IMR-90 (cell line): ENCODE results near the gene HDAC9. TPM values are rescaled to one million over a fixed set of nuclear protein-coding genes. Genes with fewer than 3 reads are reported as not detected.

ENCODE experiments used
- ATAC-seq: fragments of 200-7000 bp; cut with Tn5 transposase; 2 replicates; pipeline ENCODE4 v1.9.1; 2020; ENCODE audit warnings: low read depth, mild to moderate bottlenecking, moderate library complexity
- BruUV-seq: library from RNA; stranded (reverse); fragments of 400-500 nt; replicated peaks from 2 replicates; lab custom pipeline; 2021; lab: Mats Ljungman, UMichigan
- CTCF ChIA-PET: fragments of 300-600 bp; formaldehyde crosslinking; extraction: SDS; loops from one replicate; lab custom pipeline; 2021; ENCODE audit warnings: antibody characterized with exemption; lab: Yijun Ruan, JAX
- POLR2A ChIA-PET: fragments of 300-600 bp; sonication (Branson Sonifier 250); formaldehyde crosslinking; loops from one replicate; lab custom pipeline; 2022; ENCODE audit warnings: antibody characterized with exemption; ENCODE audit not compliant: unreplicated experiment; lab: Charles Lee
- DNase-seq: peaks from one replicate; pipeline ENCODE4 v3.0.0; 2013
- H2AFZ ChIP-seq: replicated peaks from 2 replicates; pipeline ENCODE3; 2013; ENCODE audit warnings: low read length, mild to moderate bottlenecking; ENCODE audit not compliant: poor library complexity
- H2AK5ac ChIP-seq: 2 replicates; pipeline ENCODE4 v1.6.1; 2013; ENCODE audit warnings: low read depth, low read length, inconsistent platforms
- H2AK9ac ChIP-seq: replicated peaks from 2 replicates; pipeline ENCODE3; 2013; ENCODE audit warnings: mild to moderate bottlenecking, low read depth, low read length, moderate library complexity; ENCODE audit not compliant: poor library complexity
- H2BK120ac ChIP-seq: 2 replicates; pipeline ENCODE4 v1.6.1; 2013; ENCODE audit warnings: low read depth, low read length, inconsistent platforms
- H2BK15ac ChIP-seq: 3 replicates; pipeline ENCODE4 v1.6.1; 2013; ENCODE audit warnings: low read depth, low read length, inconsistent platforms
- H2BK20ac ChIP-seq: 2 replicates; pipeline ENCODE4 v1.6.1; 2013; ENCODE audit warnings: low read depth, mild to moderate bottlenecking, inconsistent platforms, low read length, moderate library complexity
- H2BK5ac ChIP-seq: 2 replicates; pipeline ENCODE4 v1.6.1; 2013; ENCODE audit warnings: mild to moderate bottlenecking, low read depth, low read length, inconsistent platforms; ENCODE audit not compliant: poor library complexity, severe bottlenecking
- H3K14ac ChIP-seq: replicated peaks from 2 replicates; pipeline ENCODE4 v1.6.1; 2013; ENCODE audit warnings: low read depth, low read length, inconsistent platforms
- H3K18ac ChIP-seq: 2 replicates; pipeline ENCODE4 v1.6.1; 2013; ENCODE audit warnings: low read depth, low read length, control low read depth
- H3K23ac ChIP-seq: 2 replicates; pipeline ENCODE4 v1.6.1; 2013; ENCODE audit warnings: low read depth, low read length, inconsistent platforms
- H3K27ac ChIP-seq: 2 replicates; pipeline ENCODE4 v1.5.1; 2013; ENCODE audit warnings: mild to moderate bottlenecking, control low read depth, low read length; ENCODE audit not compliant: insufficient read depth
- H3K27me3 ChIP-seq: 2 replicates; pipeline ENCODE4 v1.6.1; 2013; ENCODE audit warnings: low read length; ENCODE audit not compliant: control insufficient read depth, insufficient read depth
- H3K36me3 ChIP-seq: 2 replicates; pipeline ENCODE4 v1.6.1; 2013; ENCODE audit warnings: low read length, mixed read lengths; ENCODE audit not compliant: control insufficient read depth, insufficient read depth
- H3K4ac ChIP-seq: 2 replicates; pipeline ENCODE4 v1.6.1; 2013; ENCODE audit warnings: low read depth, low read length, inconsistent platforms
- H3K4me1 ChIP-seq: 2 replicates; pipeline ENCODE4 v1.6.1; 2013; ENCODE audit warnings: low read length, mixed read lengths; ENCODE audit not compliant: control insufficient read depth, insufficient read depth
- H3K4me2 ChIP-seq: 2 replicates; pipeline ENCODE4 v1.6.1; 2013; ENCODE audit warnings: low read depth, mild to moderate bottlenecking, control low read depth, low read length, moderate library complexity
- H3K4me3 ChIP-seq: 2 replicates; pipeline ENCODE4 v1.5.1; 2013; ENCODE audit warnings: low read depth, mild to moderate bottlenecking, control low read depth, low read length, moderate library complexity; ENCODE audit not compliant: insufficient read depth
- H3K56ac ChIP-seq: 2 replicates; pipeline ENCODE4 v1.6.1; 2013; ENCODE audit warnings: low read length, inconsistent platforms; ENCODE audit not compliant: insufficient read depth; ENCODE audit errors: extremely low read depth
- H3K79me1 ChIP-seq, 2 experiments: 2 replicates each; pipeline ENCODE4 v1.6.1; 2013; ENCODE audit warnings: low read length in 2 of 2, inconsistent platforms in 1 of 2, low read depth in 1 of 2
- H3K9ac ChIP-seq: 2 replicates; pipeline ENCODE4 v1.6.1; 2013; ENCODE audit warnings: low read depth, low read length, control low read depth
- H3K9me1 ChIP-seq: 2 replicates; pipeline ENCODE4 v1.6.1; 2013; ENCODE audit warnings: low read length, inconsistent platforms; ENCODE audit not compliant: insufficient read depth
- H3K9me3 ChIP-seq: 2 replicates; pipeline ENCODE4 v1.6.1; 2013; ENCODE audit warnings: low read length; ENCODE audit not compliant: control insufficient read depth, insufficient read depth
- H4K20me1 ChIP-seq: 2 replicates; pipeline ENCODE4 v1.6.1; 2013; ENCODE audit warnings: low read length, inconsistent platforms; ENCODE audit not compliant: insufficient read depth
- H4K5ac ChIP-seq: 2 replicates; pipeline ENCODE4 v1.6.1; 2013; ENCODE audit warnings: mild to moderate bottlenecking, low read depth, low read length, control low read depth
- H4K8ac ChIP-seq, 2 experiments: 2 replicates each; pipeline ENCODE4 v1.6.1; 2013; ENCODE audit warnings: low read depth in 2 of 2, low read length in 2 of 2, control low read depth in 1 of 2, inconsistent platforms in 1 of 2
- H4K91ac ChIP-seq: 2 replicates; pipeline ENCODE4 v1.6.1; 2013; ENCODE audit warnings: low read depth, low read length, inconsistent platforms; ENCODE audit not compliant: insufficient read depth
- MXI1 ChIP-seq: IDR thresholded peaks from 2 replicates; pipeline ENCODE4 v1.6.1; 2012; ENCODE audit warnings: low read depth, mild to moderate bottlenecking, low read length, moderate library complexity, borderline replicate concordance
- RFX5 ChIP-seq: IDR thresholded peaks from 2 replicates; pipeline ENCODE4 v1.8.0; 2012; ENCODE audit warnings: low read depth, mild to moderate bottlenecking, low read length, moderate library complexity
- SMC3 ChIP-seq: fragments of 150-350 bp; IDR thresholded peaks from 2 replicates; pipeline ENCODE4 v1.6.1; 2016; ENCODE audit warnings: low read depth, mild to moderate bottlenecking, antibody characterized with exemption, low read length, moderate library complexity
- WGBS, 2 experiments: methylation state at CpG; one replicate each; pipeline versions ENCODE4 v1.1.5 to v1.1.7; 2013; ENCODE audit warnings: missing lambda C conversion rate in 2 of 2; ENCODE audit not compliant: insufficient read length in 1 of 2; ENCODE audit errors: extremely low coverage in 2 of 2; 5-methylcytosine and 5-hydroxymethylcytosine counted together
- dilution Hi-C: fragments of 300-500 bp; cut with HindIII; formaldehyde crosslinking; loops from one replicate; pipeline ENCODE4 v1.14.3; 2018; ENCODE audit warnings: low sequenced_read_pairs; ENCODE audit not compliant: unreplicated experiment
- in situ Hi-C: fragments of 300-500 bp; cut with MboI; formaldehyde crosslinking; loops from 3 replicates; pipeline ENCODE4 v1.14.3; 2019; ENCODE audit warnings: low sequenced_read_pairs, inconsistent platforms, mixed read lengths
- intact Hi-C: fragments of 100-400 bp; cut with micrococcal nuclease; formaldehyde crosslinking; loops from 2 replicates; pipeline ENCODE4 v1.10.0; 2022
- polyA plus RNA-seq, 3 experiments: library from polyadenylated mRNA; depleted of rRNA; stranded (reverse); fragments of >200 nt; gene quantifications; 2 replicates each; pipeline ENCODE4 v1.2.3, GENCODE V29; 2012; ENCODE audit warnings: low replicate concordance in 1 of 3
- total RNA-seq: library from RNA; depleted of rRNA; stranded (reverse); fragments of >200 nt; gene quantifications from 2 replicates; pipeline ENCODE4 v1.2.3, GENCODE V29; 2012

Gene HDAC9
- total and polyA plus RNA-seq, 2 of the 4 experiments (the other 2 are of a cell fraction): 4.3 to 24.7 TPM

DNA sequence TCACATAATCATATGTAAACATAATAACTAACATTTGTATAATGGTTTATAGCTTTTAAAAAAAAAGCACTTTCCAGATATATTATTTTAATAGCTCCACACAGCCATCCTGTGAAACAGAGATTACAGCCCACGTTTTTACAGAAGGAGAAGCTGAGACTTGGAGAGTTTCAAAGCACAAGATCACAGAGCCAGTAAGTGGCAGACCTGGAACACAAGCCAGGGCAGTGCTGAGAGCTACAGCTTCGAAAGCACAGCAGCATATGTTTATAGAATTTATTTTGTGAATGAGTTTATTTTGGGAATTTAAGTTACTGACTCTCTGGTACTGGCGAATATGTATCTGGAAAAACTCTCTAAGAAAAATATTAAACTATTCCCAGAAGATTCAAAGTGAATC, 149.4 kb downstream of the HDAC9 start:
- no peak overlapping the region for H3K4ac ChIP-seq
- H3K9me3 ChIP-seq: no peaks in the 10 kb centered on the region
- H3K9me1 ChIP-seq: 0 out of 2 replicates have a peak, but pooled peaks cover 3% of the 10 kb centered on the region
- H3K4me3 ChIP-seq: no peak overlapping the region
- intact Hi-C loops (no loop called here), dilution Hi-C loops (no loop called here), in situ Hi-C loops (no loop called here)
- H2BK20ac ChIP-seq: no peak overlapping the region
- TF ChIP-seq RFX5 (no peak), SMC3 (no peak), MXI1 (no peak)
- H3K4me1 ChIP-seq: peaks cover 2% of the 10 kb centered on the region
- H3K4me2 ChIP-seq: no peak overlapping the region
- H3K79me1 ChIP-seq: no peaks in the 10 kb centered on the region
- H4K8ac ChIP-seq: no peak overlapping the region
- H3K27me3 ChIP-seq: no peaks in the 10 kb centered on the region
- H2BK120ac ChIP-seq: no peak overlapping the region
- no peak overlapping the region for H4K5ac ChIP-seq
- H3K9ac ChIP-seq: no peak overlapping the region
- no peak overlapping the region for H3K56ac ChIP-seq
- CTCF ChIA-PET: no interaction called here
- H2AFZ ChIP-seq: no peak overlapping the region
- H2BK15ac ChIP-seq: no peak overlapping the region
- POLR2A ChIA-PET: no interaction called here
- H4K91ac ChIP-seq: no peak overlapping the region
- H3K27ac ChIP-seq: no peak overlapping the region
- BruUV-seq: no TSS peak
- no peak overlapping the region for H3K14ac ChIP-seq
- no peak overlapping the region for H2BK5ac ChIP-seq
- no peak overlapping the region for H2AK5ac ChIP-seq
- H3K18ac ChIP-seq: no peak overlapping the region
- WGBS, 2 experiments: no CpG with 5 or more reads among the region's 3 CpGs
- no peak for DNase-seq
- no peak for ATAC-seq
- no peaks in the 10 kb centered on the region for H3K36me3 ChIP-seq
- no peak overlapping the region for H2AK9ac ChIP-seq
- no peaks in the 10 kb centered on the region for H4K20me1 ChIP-seq
- no peak overlapping the region for H3K23ac ChIP-seq
